Muscle layer of duodenum (tissue), 2 donors: ENCODE results near the gene NFATC2.

Experiments
- H3K27ac ChIP-seq: one replicate; pipeline ENCODE4 v1.7.0; 2013; ENCODE audit warnings: mild to moderate bottlenecking, low read length
- H3K27me3 ChIP-seq: one replicate; pipeline ENCODE4 v1.7.0; 2013; ENCODE audit warnings: low read depth, mild to moderate bottlenecking, control low read depth, low read length
- H3K36me3 ChIP-seq, 2 donors: one replicate each; pipeline ENCODE4 v1.7.0; 2013; ENCODE audit warnings: low read length in 2 of 2, control low read depth in 1 of 2, mild to moderate bottlenecking in 1 of 2; ENCODE audit not compliant: insufficient read depth in 2 of 2, control insufficient read depth in 1 of 2
- H3K4me1 ChIP-seq, 2 donors: one replicate each; pipeline ENCODE4 v1.7.0; 2013; ENCODE audit warnings: low read length in 2 of 2, mild to moderate bottlenecking in 2 of 2, control low read depth in 1 of 2, moderate library complexity in 1 of 2; ENCODE audit not compliant: insufficient read depth in 2 of 2, control insufficient read depth in 1 of 2
- H3K4me3 ChIP-seq, 2 donors: one replicate each; pipeline ENCODE4 v1.7.0; 2013; ENCODE audit warnings: low read length in 2 of 2, low read depth in 1 of 2, mild to moderate bottlenecking in 1 of 2
- H3K9me3 ChIP-seq, 2 donors: one replicate each; pipeline ENCODE4 v1.7.0; 2013; ENCODE audit warnings: low read length in 2 of 2, control low read depth in 1 of 2, mild to moderate bottlenecking in 1 of 2; ENCODE audit not compliant: control insufficient read depth in 1 of 2
- donor health status: healthy.

The NFATC2 gene

DNA sequence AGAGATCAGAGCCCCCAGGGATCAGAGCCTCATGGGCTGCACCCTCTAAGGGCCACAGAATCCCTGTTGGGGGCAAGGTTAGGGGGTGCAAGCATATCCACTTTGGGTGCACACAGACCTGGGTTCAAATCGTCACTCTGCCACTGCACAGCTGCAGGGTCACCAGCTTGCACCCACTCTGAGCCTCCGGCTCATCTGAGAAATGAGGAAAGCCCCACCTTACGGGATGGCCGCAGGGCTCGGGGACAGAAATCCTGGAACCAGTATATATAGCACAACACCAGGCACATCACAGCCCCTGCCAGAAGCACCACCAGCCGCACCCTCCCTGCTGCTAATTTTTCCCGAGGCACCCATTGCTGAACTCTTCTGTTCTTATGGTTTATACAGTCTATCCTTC lies 169.6 kb downstream of the NFATC2 start:
- no peak overlapping the region for H3K4me3 ChIP-seq
- no peaks in the 10 kb centered on the region for H3K9me3 ChIP-seq
- no peak overlapping the region for H3K27ac ChIP-seq

DNA sequence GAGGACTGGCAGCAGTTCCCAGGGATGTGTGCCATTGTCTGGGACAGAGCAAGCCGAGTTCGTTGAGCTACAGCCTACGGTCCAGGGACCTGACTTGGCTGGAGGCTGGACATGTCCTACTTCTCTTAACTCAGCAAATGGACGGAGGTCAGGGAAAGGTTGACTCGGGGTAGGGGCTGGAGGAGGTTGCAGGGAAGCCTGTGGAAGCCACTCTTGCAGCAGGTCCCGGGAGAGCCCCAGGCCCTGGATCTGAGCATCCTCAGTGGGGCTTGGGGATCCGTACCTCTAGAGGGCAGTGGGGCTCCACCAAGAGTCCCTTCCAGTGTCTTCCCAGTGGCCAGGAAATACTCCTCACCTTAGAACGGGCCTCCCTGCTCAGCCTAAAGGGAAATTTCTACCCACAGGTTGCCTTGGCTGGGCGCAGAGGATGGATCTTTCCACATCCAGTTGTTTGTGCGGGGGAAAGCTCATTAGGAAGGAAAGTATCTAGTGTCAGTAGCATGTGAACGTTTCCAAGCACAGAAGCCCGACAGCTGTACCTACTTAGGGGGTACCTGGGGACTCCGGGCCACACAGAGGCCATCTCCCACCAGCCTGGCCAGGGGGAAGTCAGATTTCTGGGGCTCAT lies 170.2 kb downstream of the NFATC2 start:
- Histone ChIP-seq H3K27ac (no peak overlapping the region), H3K4me3 (no peak overlapping the region), H3K9me3 (no peaks in the 10 kb centered on the region), H3K36me3 (no peaks in the 10 kb centered on the region), H3K4me1 (no peaks in the 10 kb centered on the region), H3K27me3 (no peaks in the 10 kb centered on the region)

More for the DNA sequence above, 169.6 kb downstream of the NFATC2 start:
- H3K27me3 ChIP-seq = no peaks in the 10 kb centered on the region
- no peaks in the 10 kb centered on the region for H3K4me1 ChIP-seq
- no peaks in the 10 kb centered on the region for H3K36me3 ChIP-seq

DNA sequence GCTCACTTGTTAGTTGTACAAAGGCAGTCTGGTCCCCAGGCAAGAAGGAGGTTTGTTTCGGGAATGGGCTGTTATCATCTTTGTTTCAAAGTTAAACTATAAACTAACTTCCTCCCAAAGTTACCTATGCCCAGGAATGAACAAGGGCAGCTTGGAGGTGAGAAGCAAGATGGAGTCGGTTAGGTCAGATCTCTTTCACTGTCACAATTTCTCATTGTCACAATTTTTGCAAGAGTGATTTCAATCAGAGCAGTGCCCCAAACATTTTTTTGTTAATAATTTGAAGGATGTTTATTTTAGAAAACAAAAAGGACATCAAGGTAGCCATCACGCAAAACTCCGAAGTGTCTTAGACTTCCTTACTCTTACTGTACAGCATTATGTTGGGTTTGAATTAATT lies 170.8 kb downstream of the NFATC2 start:
- H3K27ac ChIP-seq = no peak overlapping the region
- H3K4me1 ChIP-seq = no peaks in the 10 kb centered on the region
- no peaks in the 10 kb centered on the region for H3K27me3 ChIP-seq
- no peaks in the 10 kb centered on the region for H3K9me3 ChIP-seq
- H3K36me3 ChIP-seq = no peaks in the 10 kb centered on the region
- no peak overlapping the region for H3K4me3 ChIP-seq

DNA sequence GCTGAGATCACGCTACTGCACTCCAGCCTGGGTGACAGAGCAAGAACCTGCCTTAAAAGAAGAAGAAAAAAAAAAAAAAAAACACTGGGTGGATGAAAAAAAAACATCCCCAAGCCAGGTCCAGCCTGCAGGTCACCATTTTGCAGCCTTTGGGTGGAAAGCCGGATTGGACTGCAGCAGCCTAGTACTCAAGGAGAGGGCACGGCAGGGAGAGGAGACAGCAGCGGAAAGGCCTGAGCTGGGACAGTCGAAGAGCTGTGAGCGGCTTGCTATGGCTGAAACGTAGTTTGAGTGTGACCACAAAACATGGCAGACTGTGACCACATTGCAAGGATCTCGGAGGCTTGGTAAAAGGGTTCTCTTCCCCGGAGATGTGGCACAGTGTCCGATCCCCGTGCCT lies 173.0 kb downstream of the NFATC2 start:
- no peak overlapping the region for H3K27ac ChIP-seq
- no peaks in the 10 kb centered on the region for H3K4me1 ChIP-seq
- H3K36me3 ChIP-seq = peaks cover 0 to 3% of the 10 kb centered on the region in 2 donors
- no peaks in the 10 kb centered on the region for H3K9me3 ChIP-seq
- H3K27me3 ChIP-seq = no peaks in the 10 kb centered on the region
- H3K4me3 ChIP-seq = no peak overlapping the region

DNA sequence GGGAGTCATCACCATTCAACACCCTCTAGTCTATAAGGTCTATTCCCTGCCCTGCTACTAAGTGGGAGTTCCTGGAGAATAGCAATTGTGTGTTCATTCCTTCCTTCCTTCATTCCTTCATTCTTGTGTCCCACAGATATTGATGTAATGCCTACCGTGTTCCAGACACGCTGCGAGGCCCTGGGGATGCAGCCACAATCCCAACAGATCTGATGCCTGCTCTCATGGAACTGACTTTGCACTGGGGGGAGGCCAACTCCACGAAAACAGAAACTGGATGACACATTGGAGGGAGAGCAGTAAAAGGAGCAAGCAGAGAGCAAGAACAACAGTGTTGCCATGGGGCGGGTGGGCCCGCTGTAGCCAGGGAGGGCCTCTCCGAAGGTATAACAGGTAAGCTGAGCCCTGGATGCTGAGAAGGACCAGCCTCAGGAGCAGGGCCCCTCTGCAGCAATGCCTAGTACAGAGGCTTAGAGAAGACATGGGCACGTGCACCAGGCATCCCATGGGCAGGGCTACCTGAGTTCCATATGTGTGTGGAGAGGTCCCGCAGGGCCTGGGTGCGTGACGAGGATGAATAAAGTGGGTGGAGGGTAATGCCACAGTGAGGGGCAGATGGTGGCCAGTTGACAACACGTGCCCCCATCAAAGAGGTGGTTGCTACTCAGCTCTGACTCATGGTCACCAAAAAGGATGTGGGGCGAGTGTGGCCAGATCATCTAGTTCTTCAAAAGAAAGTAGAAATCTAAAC lies 173.9 kb downstream of the NFATC2 start:
- Histone ChIP-seq H3K27me3 (no peaks in the 10 kb centered on the region), H3K36me3 (peaks cover 0 to 3% of the 10 kb centered on the region in 2 donors), H3K9me3 (peaks cover 0 to 4% of the 10 kb centered on the region in 2 donors), H3K4me1 (no peaks in the 10 kb centered on the region), H3K4me3 (no peak overlapping the region), H3K27ac (no peak overlapping the region)

DNA sequence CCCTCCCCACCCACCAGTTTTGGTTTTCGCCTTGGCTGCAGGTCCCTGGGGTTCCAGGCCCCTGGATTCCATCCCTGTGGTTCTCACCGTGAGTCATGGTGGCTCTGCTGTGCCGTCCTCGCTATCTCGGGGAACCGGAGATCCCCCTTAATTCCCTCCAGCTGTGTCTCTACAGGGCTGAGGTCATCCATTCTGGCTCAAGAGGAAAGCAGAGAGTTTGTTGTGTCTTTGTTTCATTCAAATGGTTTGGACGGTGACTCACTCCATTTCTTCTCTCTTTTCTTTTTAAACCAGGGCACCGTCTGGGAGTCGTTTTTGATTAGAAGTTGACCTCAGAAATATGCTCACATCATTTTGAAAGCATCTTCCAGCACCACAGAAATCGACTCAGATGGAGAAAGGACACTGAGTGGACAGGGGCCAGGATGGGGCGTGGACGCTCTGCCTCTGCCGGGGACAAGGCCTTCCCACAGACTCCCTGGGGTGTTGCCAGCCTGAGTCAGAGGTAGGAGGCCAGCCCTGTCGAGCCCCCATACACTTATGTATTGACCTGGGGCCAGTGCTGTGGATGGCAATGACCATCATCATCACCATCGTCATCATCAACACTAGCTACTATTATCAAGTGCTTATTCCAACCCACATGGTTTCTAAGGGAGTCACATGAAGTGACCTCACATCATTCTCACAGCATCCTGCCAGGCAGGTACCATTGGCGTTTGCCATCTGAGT lies 176.2 kb downstream of the NFATC2 start:
- no peak overlapping the region for H3K4me3 ChIP-seq
- peaks cover 0 to 4% of the 10 kb centered on the region in 2 donors for H3K9me3 ChIP-seq
- H3K27me3 ChIP-seq = no peaks in the 10 kb centered on the region
- no peaks in the 10 kb centered on the region for H3K4me1 ChIP-seq
- H3K36me3 ChIP-seq = peaks cover 0 to 3% of the 10 kb centered on the region in 2 donors
- H3K27ac ChIP-seq = peak overlapping the region; percentile 19

DNA sequence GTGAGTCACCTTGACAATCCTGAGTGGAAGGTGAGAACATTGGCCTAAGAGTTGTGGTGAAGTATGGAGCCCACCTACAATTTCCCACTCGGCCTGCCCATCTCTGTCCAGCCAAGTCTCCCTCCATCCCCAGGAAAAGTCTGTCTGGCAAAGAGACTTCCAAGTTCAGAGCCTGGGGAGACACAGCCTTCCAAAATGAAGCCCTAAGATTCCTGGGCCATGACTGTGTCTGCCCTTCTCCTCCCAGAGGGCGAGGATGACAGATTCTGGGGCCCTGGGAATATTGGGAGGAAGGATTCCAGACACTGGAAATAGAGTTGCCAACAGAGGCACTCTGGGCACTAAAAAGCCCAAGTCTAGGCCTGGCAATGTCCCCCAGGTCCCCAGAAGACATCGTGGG lies 176.8 kb downstream of the NFATC2 start:
- no peak overlapping the region for H3K4me3 ChIP-seq
- H3K9me3 ChIP-seq = peaks cover 0 to 4% of the 10 kb centered on the region in 2 donors
- peaks cover 0 to 3% of the 10 kb centered on the region in 2 donors for H3K36me3 ChIP-seq
- H3K27ac ChIP-seq = peak overlapping the region; percentile 19
- H3K4me1 ChIP-seq = no peaks in the 10 kb centered on the region
- H3K27me3 ChIP-seq = no peaks in the 10 kb centered on the region

DNA sequence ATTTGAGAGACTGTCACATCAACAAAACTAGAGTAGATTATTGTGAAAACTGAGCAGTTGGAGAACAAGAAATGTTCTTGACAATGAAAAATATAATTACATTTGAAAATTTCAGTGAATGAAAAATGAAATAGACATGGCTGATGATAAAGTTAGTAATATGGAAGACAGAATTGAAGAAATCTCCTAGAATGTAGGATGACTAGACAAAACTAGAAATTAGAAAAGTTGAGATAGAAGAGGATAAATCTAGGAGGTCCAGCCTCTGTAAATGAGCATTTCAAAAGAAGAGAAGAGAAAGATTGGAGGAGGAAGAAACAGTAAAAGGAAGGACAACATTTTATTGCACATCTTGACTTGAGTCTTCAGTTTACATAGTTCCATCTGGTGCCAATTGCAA lies 178.7 kb downstream of the NFATC2 start:
- Histone ChIP-seq H3K27ac (no peak overlapping the region), H3K27me3 (no peaks in the 10 kb centered on the region), H3K4me3 (no peak overlapping the region), H3K36me3 (peaks cover 0 to 3% of the 10 kb centered on the region in 2 donors), H3K9me3 (peaks cover 0 to 4% of the 10 kb centered on the region in 2 donors), H3K4me1 (no peaks in the 10 kb centered on the region)

DNA sequence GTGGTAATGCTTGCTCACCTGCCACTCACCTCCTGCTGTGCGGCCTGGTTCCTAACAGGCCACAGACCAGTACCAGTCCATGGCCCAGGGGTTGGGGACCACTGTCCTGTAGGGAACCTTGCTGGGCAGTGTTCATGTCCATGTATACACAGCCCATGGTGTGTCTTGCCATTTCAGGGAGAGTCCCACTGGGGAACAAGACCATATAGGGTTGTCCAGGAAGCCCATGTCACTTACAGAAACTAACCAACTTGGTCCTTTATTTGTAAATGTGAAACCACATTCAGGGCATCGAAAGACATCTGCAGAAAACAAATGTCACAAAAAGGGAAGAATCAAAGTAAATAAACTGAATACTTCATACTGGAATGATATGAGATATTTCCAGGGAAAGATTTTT lies 179.1 kb downstream of the NFATC2 start:
- no peaks in the 10 kb centered on the region for H3K4me1 ChIP-seq
- no peak overlapping the region for H3K27ac ChIP-seq
- peaks cover 0 to 4% of the 10 kb centered on the region in 2 donors for H3K9me3 ChIP-seq
- H3K4me3 ChIP-seq = no peak overlapping the region
- no peaks in the 10 kb centered on the region for H3K27me3 ChIP-seq
- peaks cover 0 to 3% of the 10 kb centered on the region in 2 donors for H3K36me3 ChIP-seq

DNA sequence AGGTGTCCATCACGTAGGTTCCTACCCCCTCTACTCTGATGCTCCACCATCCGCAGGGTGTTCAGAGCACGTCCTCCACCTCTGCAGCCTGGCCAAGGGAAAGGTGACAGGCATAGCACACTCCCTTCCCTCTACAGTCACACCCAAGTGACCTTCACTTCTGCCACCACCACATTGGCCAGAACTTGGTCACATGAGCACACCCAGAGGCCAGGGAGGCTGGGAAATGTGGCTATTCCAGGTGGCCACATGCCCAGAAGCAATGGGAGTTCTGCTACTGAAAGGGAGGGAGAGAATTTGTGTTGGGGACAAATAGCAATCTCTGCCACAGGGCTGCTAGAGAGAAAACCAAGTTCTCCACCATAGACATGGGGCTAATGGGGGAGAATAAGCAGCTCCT lies 180.3 kb downstream of the NFATC2 start:
- Histone ChIP-seq H3K27me3 (no peaks in the 10 kb centered on the region), H3K4me3 (no peak overlapping the region), H3K27ac (no peak overlapping the region), H3K36me3 (peaks cover 0 to 3% of the 10 kb centered on the region in 2 donors), H3K9me3 (peaks cover 0 to 4% of the 10 kb centered on the region in 2 donors), H3K4me1 (no peaks in the 10 kb centered on the region)

DNA sequence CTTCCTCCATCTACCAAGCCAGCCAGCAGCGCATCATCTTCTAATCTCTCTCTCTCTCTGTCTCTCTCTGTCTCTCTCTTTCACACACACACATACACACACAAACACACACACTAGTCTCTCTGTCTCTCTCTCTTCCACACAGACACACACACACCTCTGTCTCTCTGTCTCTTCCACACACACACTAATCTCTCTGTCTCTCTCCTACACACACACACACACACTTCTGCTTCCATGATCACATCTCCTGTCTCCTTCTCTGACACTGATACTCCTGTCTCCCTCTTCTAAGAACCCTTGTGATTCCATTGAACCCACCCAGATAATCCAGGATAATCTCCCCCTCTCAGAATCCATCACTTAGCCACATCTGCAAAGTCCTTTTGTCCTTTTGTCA lies 181.3 kb downstream of the NFATC2 start:
- H3K36me3 ChIP-seq = peaks cover 0 to 3% of the 10 kb centered on the region in 2 donors
- no peaks in the 10 kb centered on the region for H3K27me3 ChIP-seq
- no peak overlapping the region for H3K4me3 ChIP-seq
- H3K4me1 ChIP-seq = no peaks in the 10 kb centered on the region
- peaks cover 0 to 4% of the 10 kb centered on the region in 2 donors for H3K9me3 ChIP-seq
- no peak overlapping the region for H3K27ac ChIP-seq
